ENCODE data around the gene SLC9A7.

GRCh38 chrX:46662188-46662958 lies 96.5 kb downstream of the SLC9A7 start:
- TF ChIP-seq CTCF (IDR thresholded peaks at IDR 0.05), result no peak
- TF ChIP-seq EZH2 (IDR thresholded peaks at IDR 0.05), result no peak
- TF ChIP-seq EZH2phosphoT487 (IDR thresholded peaks at IDR 0.05), result no peak

All from neural progenitor cell (in vitro differentiated cells).